ENCODE results near the gene GAB1.

Gene GAB1

GRCh38 chr4:143336781-143337599 is at the start of gene GAB1:
Gene GAB1, plus strand, starts transcription at chr4:143336876. Its CDS starts 313 bp downstream, at chr4:143337189.
- in situ Hi-C loops (cut with MboI; ENCODE audit: low sequenced_read_pairs): no loop called here

- in situ Hi-C loops (cut with MboI; ENCODE audit: low sequenced_read_pairs): no loop called here
Observed at GRCh38 chr4:143287572-143287923, 49.1 kb upstream of the GAB1 start.

DNA sequence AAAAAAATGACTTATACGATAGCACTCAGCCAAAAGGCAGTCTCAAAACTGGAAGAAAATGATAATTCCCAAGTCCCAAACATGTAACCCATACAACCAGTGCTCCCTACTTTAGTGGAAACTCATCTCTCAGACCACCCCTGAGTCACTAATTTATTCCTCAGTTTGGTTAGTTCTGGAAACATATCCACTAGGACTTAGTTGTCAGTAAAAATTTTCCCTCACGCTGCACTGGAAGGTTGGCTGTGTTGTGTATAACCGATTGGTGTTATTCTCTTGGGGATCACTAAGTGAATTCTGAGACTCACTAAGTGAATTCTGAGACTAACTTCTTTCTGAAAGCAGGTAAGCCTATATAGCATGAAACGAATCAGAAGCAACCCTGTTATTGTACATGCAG is 48.5 kb upstream of the GAB1 start:
- in situ Hi-C loops (cut with MboI; ENCODE audit: low sequenced_read_pairs): no loop called here

GRCh38 chr4:143289370-143289769 is 47.3 kb upstream of the GAB1 start:
- in situ Hi-C loops (cut with MboI; ENCODE audit: low sequenced_read_pairs): no loop called here

GRCh38 chr4:143291314-143291713 is 45.4 kb upstream of the GAB1 start:
- in situ Hi-C loops (cut with MboI; ENCODE audit: low sequenced_read_pairs): no loop called here

GRCh38 chr4:143292858-143293257 is 43.8 kb upstream of the GAB1 start:
- in situ Hi-C loops (cut with MboI; ENCODE audit: low sequenced_read_pairs): no loop called here

DNA sequence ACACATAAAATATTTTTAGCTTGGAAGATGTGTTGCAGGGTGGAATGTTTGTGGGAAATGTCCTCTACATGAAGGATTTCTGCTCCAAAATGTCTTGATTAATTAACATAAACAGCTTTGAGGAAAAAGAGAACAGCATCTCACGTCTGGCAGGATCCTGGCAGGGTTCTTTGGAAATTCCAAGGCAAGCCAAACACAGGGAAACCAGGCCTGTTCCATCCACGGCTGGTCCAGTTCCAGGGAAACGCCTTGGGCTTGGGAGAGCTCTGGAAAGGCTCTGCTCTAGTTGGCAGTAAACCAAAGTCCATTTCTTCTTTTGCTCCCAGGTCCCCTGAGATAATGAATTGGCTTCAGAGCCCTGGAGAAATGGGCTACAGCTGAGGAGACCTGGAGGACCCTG is 42.4 kb upstream of the GAB1 start:
- in situ Hi-C loops (cut with MboI; ENCODE audit: low sequenced_read_pairs): no loop called here

- in situ Hi-C loops (cut with MboI; ENCODE audit: low sequenced_read_pairs): no loop called here
Observed at GRCh38 chr4:143294710-143295275, 41.9 kb upstream of the GAB1 start.

DNA sequence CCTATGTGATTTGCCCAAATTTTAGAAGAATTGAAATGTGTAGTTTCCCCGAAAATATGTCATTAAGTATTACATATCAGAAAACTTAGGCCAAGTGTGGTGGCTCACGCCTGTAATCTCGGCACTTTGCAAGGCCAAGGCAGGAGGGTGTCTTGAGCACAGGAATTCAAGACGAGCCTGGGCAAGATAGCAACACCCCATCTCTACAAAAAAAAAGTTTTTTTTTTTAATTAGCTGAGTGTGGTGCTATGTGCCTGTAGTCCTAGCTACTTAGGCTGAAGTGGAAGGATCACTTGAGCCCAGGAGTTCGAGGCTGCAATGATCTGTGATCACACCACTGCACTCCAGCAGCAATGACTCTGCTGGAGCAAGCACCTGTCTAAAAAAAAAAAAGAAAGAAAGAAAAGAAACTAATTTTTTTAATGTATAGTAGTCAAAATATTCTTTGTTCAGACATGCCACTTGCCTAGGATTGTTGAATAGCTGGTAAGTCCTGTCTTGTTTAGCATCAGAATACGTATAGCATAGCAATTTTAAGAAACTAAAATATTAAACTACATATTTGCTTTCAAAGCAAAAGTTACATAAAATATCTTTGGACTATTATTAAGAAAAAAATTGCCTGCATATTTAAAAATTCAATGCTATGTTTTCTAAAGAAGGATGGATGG is 40.1 kb upstream of the GAB1 start:
- in situ Hi-C loops (cut with MboI; ENCODE audit: low sequenced_read_pairs): no loop called here

- in situ Hi-C loops (cut with MboI; ENCODE audit: low sequenced_read_pairs): no loop called here
Observed at GRCh38 chr4:143300860-143301259, 35.8 kb upstream of the GAB1 start.

- in situ Hi-C loops (cut with MboI; ENCODE audit: low sequenced_read_pairs): no loop called here
Observed at GRCh38 chr4:143302536-143302935, 34.1 kb upstream of the GAB1 start.

- in situ Hi-C loops (cut with MboI; ENCODE audit: low sequenced_read_pairs): no loop called here
Observed at GRCh38 chr4:143306788-143307187, 29.9 kb upstream of the GAB1 start.

- in situ Hi-C loops (cut with MboI; ENCODE audit: low sequenced_read_pairs): no loop called here
Observed at GRCh38 chr4:143307531-143307930, 29.1 kb upstream of the GAB1 start.

DNA sequence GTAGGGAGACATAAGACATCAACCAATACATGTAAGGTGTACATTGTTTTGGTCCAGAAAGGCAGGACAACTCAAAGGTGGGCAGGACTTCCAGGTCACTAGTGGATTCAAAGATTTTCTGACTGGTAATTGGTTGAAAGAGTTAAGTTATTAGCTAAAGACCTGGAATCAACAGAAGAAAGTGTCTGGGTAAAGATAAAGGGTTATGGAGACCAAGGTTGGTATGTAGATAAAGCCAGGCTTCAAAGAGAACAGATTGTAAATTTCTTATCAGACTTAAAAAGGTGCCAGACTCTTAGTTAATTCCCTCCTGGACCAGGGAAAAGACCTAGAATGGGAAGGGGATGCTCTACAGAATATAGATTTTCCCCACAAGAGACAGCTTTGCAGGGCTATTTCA is 28.3 kb upstream of the GAB1 start:
- in situ Hi-C loops (cut with MboI; ENCODE audit: low sequenced_read_pairs): no loop called here

DNA sequence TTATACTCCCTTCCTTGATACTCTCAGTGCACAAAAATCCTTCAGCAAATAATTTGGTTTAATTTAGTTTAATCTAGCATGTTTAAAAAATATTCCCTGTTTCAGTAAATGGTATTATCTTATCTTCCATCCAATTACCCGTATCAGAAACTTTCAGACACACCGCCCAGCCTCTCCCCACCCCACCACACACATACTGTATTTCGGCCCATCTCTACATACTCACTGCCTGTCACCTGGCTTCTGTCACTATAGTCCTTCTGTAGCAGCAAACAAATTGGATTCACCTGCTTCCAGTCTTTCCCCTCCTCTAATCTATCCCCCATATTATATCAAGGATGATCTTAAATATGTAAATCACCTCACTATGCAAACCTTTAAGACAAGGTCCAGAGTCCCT is 24.8 kb upstream of the GAB1 start:
- in situ Hi-C loops (cut with MboI; ENCODE audit: low sequenced_read_pairs): no loop called here

GRCh38 chr4:143313521-143313920 is 23.2 kb upstream of the GAB1 start:
- in situ Hi-C loops (cut with MboI; ENCODE audit: low sequenced_read_pairs): no loop called here

DNA sequence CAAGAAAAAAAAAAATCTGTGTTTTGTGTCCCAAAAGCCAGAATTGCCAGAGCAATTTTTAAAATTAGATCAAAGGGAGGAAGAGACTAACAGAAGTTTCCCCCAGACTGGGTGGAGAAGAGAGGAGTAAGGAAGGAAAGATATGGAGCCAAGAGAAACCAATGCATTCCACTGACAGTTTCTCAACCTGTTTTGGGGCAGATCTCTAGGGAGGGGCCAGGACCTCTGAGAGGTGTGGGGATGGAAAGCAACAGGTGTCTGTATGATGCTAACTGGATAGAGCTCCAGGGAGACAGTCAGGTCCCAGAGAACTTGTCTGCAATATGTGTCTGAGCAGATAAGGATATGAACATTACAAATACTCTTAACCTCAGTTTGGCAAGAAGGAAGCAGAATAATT is 22.7 kb upstream of the GAB1 start:
- in situ Hi-C loops (cut with MboI; ENCODE audit: low sequenced_read_pairs): no loop called here

- in situ Hi-C loops (cut with MboI; ENCODE audit: low sequenced_read_pairs): no loop called here
Observed at GRCh38 chr4:143320113-143320512, 16.6 kb upstream of the GAB1 start.

DNA sequence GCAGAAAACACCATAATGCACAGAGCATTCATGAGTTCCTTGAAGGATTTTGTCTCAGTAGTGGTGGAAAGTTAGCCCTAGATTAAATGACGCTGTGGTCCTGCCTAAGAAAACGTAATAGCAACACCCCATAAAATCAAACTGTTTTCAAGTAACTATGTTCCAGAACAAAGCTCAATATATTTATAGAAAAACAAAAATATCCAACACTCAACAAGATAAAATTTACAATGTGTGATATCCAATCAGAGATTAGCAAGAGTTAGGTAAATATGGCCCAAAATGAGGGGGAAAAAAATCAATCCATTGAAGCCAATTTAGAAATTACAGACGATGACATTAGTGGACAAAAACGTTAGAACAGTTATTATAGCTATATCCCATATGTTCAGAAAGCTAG is 9.9 kb upstream of the GAB1 start:
- in situ Hi-C loops (cut with MboI; ENCODE audit: low sequenced_read_pairs): no loop called here

DNA sequence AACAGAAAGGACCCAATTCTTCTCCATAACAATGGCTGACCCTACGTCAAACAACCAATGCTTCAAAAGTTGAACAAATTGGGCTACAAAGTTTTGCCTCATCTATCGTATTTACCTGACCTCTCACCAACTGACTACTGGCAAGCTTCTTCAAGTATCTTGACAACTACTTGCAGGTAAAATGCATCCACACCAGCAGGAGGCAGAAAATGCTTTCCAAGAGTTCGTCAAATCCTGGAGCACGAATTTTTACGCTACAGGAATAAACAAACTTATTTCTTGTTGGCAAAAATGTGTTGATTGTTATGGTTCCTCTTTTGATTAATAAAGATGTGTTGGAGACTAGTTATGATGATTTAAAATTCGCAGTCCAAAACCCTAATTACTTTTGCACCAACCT is 6.7 kb upstream of the GAB1 start:
- in situ Hi-C loops (cut with MboI; ENCODE audit: low sequenced_read_pairs): no loop called here

DNA sequence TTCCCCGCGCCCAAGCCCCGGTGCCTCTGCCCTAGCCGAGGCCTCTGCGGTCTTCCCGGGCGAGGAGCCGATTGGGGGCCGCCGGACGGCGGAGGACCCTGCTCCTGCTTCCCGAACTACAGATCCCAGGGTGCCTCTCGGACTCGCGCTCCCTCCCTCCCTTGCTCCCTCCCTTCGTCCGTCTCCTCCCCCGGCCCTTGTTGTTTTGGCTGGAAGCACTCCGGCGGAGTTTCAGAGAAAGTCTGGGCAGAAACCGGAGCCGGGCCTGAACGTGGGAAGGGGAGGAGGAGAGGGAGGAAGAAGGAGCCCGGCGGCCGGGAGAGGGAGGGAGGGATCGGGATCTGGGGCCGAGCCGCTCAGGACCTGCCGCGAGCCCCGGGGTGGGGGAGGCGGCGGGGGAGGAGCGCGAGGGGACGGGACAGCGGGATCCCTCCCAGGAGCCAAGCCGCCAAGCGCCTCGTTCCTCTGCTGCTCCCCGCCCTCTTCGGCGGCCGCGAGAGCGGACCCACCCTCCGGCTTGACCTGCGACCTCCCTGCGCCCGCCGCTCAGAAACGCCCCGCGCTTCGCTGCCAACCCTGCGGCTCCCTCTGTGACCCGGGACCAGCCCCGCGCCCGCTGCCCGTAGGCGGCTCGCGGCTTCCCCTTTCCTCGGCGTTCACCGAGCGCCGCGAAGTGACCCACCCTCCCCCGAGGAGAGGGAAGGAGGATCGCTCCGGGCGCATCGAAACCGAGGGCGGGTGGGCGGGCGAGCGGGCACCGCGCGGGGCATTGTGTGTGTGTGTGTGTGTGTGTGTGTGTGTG is 496 bp upstream of the GAB1 start:
- in situ Hi-C loops (cut with MboI; ENCODE audit: low sequenced_read_pairs): no loop called here
